GM12878 (cell line): ENCODE results near the gene ZNF101. TPM values are rescaled to one million over a fixed set of nuclear protein-coding genes. Genes with fewer than 3 reads are reported as not detected.

Experiments
- ATAC-seq: fragments of 200-7000 bp; cut with Tn5 transposase; 3 replicates; pipeline ENCODE4 v1.9.1; 2020; ENCODE audit warnings: mild to moderate bottlenecking, moderate library complexity
- BruUV-seq: library from RNA; stranded (reverse); fragments of 400-500 nt; replicated peaks from 2 replicates; lab custom pipeline; 2021; lab: Mats Ljungman, UMichigan
- CTCF ChIA-PET: fragments of 300-600 bp; sonication (Branson Sonifier 250); formaldehyde crosslinking; extraction: SDS; loops from one replicate; lab custom pipeline; 2021; ENCODE audit warnings: inconsistent platforms; lab: Yijun Ruan, JAX
- POLR2A ChIA-PET: fragments of 350-600 bp; formaldehyde crosslinking; extraction: SDS; loops from one replicate; lab custom pipeline; 2021; ENCODE audit warnings: inconsistent platforms; lab: Charles Lee
- RAD21 ChIA-PET: fragments of 300-600 bp; sonication (Branson Sonifier 250); formaldehyde crosslinking; loops from one replicate; lab custom pipeline; 2023; ENCODE audit warnings: antibody characterized with exemption; ENCODE audit not compliant: unreplicated experiment; lab: Charles Lee
- SMC1A ChIA-PET: fragments of 300-600 bp; sonication (Branson Sonifier 250); formaldehyde crosslinking; loops from one replicate; lab custom pipeline; 2023; ENCODE audit not compliant: unreplicated experiment, uncharacterized antibody; lab: Charles Lee
- DNase-seq: peaks from one replicate; pipeline ENCODE4 v3.0.0-alpha.2; 2011; ENCODE audit warnings: low read depth, low spot score
- FAIRE-seq: peaks from 3 replicates; lab custom pipeline; 2011; peaks lifted over from hg19 to GRCh38; lab: Jason Lieb, UNC
- H2AFZ ChIP-seq: 2 replicates; pipeline ENCODE4 v1.6.0; 2011; ENCODE audit warnings: low read depth, low read length, control low read depth; ENCODE audit not compliant: control insufficient read depth
- H3K27ac ChIP-seq: 2 replicates; pipeline ENCODE4 v1.5.1; 2011; ENCODE audit warnings: control low read depth; ENCODE audit not compliant: control insufficient read depth, insufficient read depth
- H3K27me3 ChIP-seq, 2 experiments: replicated peaks in 1 of 2; 2 replicates each; pipeline versions ENCODE4 v1.6.0 to v1.6.1; 2011; ENCODE audit warnings: low read length in 1 of 2; ENCODE audit not compliant: control insufficient read depth in 2 of 2, insufficient read depth in 2 of 2
- H3K36me3 ChIP-seq, 2 experiments: 2 replicates each; pipeline ENCODE4 v1.5.1; 2011; ENCODE audit warnings: low read length in 1 of 2; ENCODE audit not compliant: control insufficient read depth in 2 of 2, insufficient read depth in 2 of 2
- H3K4me1 ChIP-seq: 2 replicates; pipeline ENCODE4 v1.6.1; 2011; ENCODE audit warnings: mild to moderate bottlenecking, low read length, moderate library complexity, mixed read lengths; ENCODE audit not compliant: control insufficient read depth, insufficient read depth
- H3K4me2 ChIP-seq: 2 replicates; pipeline ENCODE4 v1.6.0; 2011; ENCODE audit warnings: control low read depth; ENCODE audit not compliant: control insufficient read depth, insufficient read depth
- H3K4me3 ChIP-seq: fragments of 200-600 bp; sonication (generic); 2 replicates; pipeline ENCODE4 v1.5.1; 2016
- H3K79me2 ChIP-seq: 2 replicates; pipeline ENCODE4 v1.6.0; 2011; ENCODE audit warnings: low read length; ENCODE audit not compliant: control insufficient read depth, insufficient read depth
- H3K9ac ChIP-seq: 2 replicates; pipeline ENCODE4 v1.8.0; 2011; ENCODE audit warnings: low read length, control low read depth, mixed read lengths; ENCODE audit not compliant: control insufficient read depth, insufficient read depth
- H3K9me3 ChIP-seq: replicated peaks from 3 replicates; pipeline ENCODE4 v1.5.1; 2011; ENCODE audit warnings: mild to moderate bottlenecking, low read length; ENCODE audit not compliant: control insufficient read depth, insufficient read depth
- H4K20me1 ChIP-seq: 2 replicates; pipeline ENCODE4 v1.6.0; 2011; ENCODE audit not compliant: control insufficient read depth, insufficient read depth
- BMI1 ChIP-seq: fragments of 450-650 bp; IDR thresholded peaks from 2 replicates; pipeline ENCODE4 v1.6.1; 2016; ENCODE audit warnings: mild to moderate bottlenecking, moderate library complexity, borderline replicate concordance
- CEBPB ChIP-seq, 2 experiments: fragments of 150-350 bp in 1 of 2; IDR thresholded peaks; 2 replicates each; pipeline ENCODE4 v1.6.1; 2012 to 2014; ENCODE audit warnings: low read depth in 2 of 2, low read length in 2 of 2, borderline replicate concordance in 1 of 2, inconsistent platforms in 1 of 2
- IKZF2 ChIP-seq, 2 experiments: fragments of 450-650 bp; IDR thresholded peaks; 2 replicates each; pipeline ENCODE4 v1.6.1; 2017; ENCODE audit warnings: mild to moderate bottlenecking in 2 of 2, moderate library complexity in 2 of 2
- NFYA ChIP-seq: IDR thresholded peaks from 2 replicates; pipeline ENCODE4 v1.6.1; 2011; ENCODE audit warnings: low read depth, mild to moderate bottlenecking, low read length, improper control_type of control experiment, borderline replicate concordance
- PML ChIP-seq: IDR thresholded peaks from 2 replicates; pipeline ENCODE4 v1.6.1; 2012; ENCODE audit warnings: low read length, inconsistent platforms
- RB1 ChIP-seq: fragments of 450-650 bp; formaldehyde crosslinking; IDR thresholded peaks from 2 replicates; pipeline ENCODE4 v1.6.1; 2017; ENCODE audit warnings: mild to moderate bottlenecking, borderline replicate concordance
- SMAD1 ChIP-seq: fragments of 450-650 bp; IDR thresholded peaks from 2 replicates; pipeline ENCODE4 v1.6.1; 2018; ENCODE audit warnings: mild to moderate bottlenecking, low read depth; ENCODE audit not compliant: partially characterized antibody
- SREBF1 ChIP-seq: IDR thresholded peaks from 2 replicates; pipeline ENCODE4 v1.6.1; 2012; ENCODE audit warnings: mild to moderate bottlenecking, low read length
- TAF1 ChIP-seq: IDR thresholded peaks from 2 replicates; pipeline ENCODE4 v1.6.1; 2011; ENCODE audit warnings: mild to moderate bottlenecking, low read depth, low read length, borderline replicate concordance
- WRNIP1 ChIP-seq: IDR thresholded peaks from 2 replicates; pipeline ENCODE4 v1.6.1; 2011; ENCODE audit warnings: low read depth, low read length, improper control_type of control experiment, borderline replicate concordance
- YY1 ChIP-seq: IDR thresholded peaks from 2 replicates; pipeline ENCODE4 v1.6.1; 2011; ENCODE audit warnings: low read depth, mild to moderate bottlenecking, low read length
- ZBTB33 ChIP-seq: fragments of 450-650 bp; IDR thresholded peaks from 2 replicates; pipeline ENCODE4 v1.6.1; 2017; ENCODE audit warnings: mild to moderate bottlenecking
- ZZZ3 ChIP-seq: IDR thresholded peaks from 2 replicates; pipeline ENCODE4 v1.6.1; 2011; ENCODE audit warnings: low read depth; ENCODE audit not compliant: control insufficient read depth, insufficient read length
- WGBS: methylation state at CpG from one replicate; pipeline ENCODE4 v1.1.6; 2016; ENCODE audit warnings: low lambda C conversion rate; ENCODE audit not compliant: insufficient replicate concordance, insufficient coverage; ENCODE audit errors: missing lambda C conversion rate; 5-methylcytosine and 5-hydroxymethylcytosine counted together
- in situ Hi-C: fragments of 300-500 bp; cut with MboI; formaldehyde crosslinking; loops from 9 replicates; pipeline ENCODE4 v1.14.3; 2018; ENCODE audit warnings: mixed read lengths
- intact Hi-C: fragments of 100-400 bp; cut with micrococcal nuclease; formaldehyde crosslinking; loops from one replicate; pipeline ENCODE4 v1.14.2; 2022; ENCODE audit not compliant: unreplicated experiment
- polyA plus RNA-seq, 11 experiments: library from polyadenylated mRNA; depleted of rRNA in 4 of 11; unstranded in 6 of 11; stranded (reverse) in 5 of 11; fragments of >200 nt; fragmentation: Nextera tagmentation in 4 of 11; fragmentation: Illumina TruSeq in 1 of 11; extraction: Ambion mirVana in 4 of 11; extraction: Trizol in 1 of 11; gene quantifications; 1 replicate in 1 of 11; 2 replicates in 10 of 11; pipeline versions ENCODE4 v1.2.1 to v1.2.3, GENCODE V29; 2011 to 2016; ENCODE audit warnings: inconsistent platforms in 2 of 11, missing spikeins in 2 of 11, low read depth in 1 of 11
- total RNA-seq, 4 experiments: library from RNA; depleted of rRNA in 3 of 4; stranded (reverse); fragments of >200 nt in 3 of 4; fragmentation: Illumina TruSeq in 1 of 4; extraction: Trizol in 1 of 4; gene quantifications; 2 replicates each; pipeline versions ENCODE4 v1.2.1 to v1.2.3, GENCODE V29; 2013 to 2021
- TF ChIP-seq, protein P1 (sequence below): fragments of 450-650 bp; IDR thresholded peaks from 2 replicates; pipeline ENCODE4 v1.6.1; 2017; ENCODE audit warnings: borderline replicate concordance

The ZNF101 gene
- total and polyA plus RNA-seq, 10 of the 15 experiments (the other 5 are each of a cell fraction or from before 2014, with no cell fraction given), result 15.2 to 40.5 (median 19.8) TPM

DNA sequence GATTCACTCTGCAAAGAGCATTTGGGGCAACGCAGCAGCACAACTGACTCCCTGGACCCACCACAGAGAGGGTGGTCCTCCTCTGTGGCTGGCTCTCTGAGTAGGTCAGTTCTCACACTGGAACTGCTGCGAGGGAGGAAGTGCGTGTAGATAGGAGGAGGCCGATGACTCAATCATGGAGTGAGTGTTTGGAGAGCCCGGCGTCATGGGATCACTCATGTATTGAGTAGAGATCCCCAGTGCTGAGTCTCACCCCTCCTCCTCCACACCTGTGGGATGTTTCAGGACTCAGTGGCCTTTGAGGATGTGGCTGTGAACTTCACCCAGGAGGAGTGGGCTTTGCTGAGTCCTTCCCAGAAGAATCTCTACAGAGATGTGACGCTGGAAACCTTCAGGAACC is 8.9 kb downstream of the ZNF101 start:
- 90% methylated on average over 7 of the region's 7 CpGs for WGBS
- POLR2A ChIA-PET, result no interaction called here

More for the DNA sequence above, 8.9 kb downstream of the ZNF101 start:
- Histone ChIP-seq H2AFZ (no peak overlapping the region), H3K27ac (no peak overlapping the region), H3K4me3 (no peak overlapping the region), H3K36me3 (peaks cover 12 to 48% of the 10 kb centered on the region in 2 experiments), H3K4me1 (no peaks in the 10 kb centered on the region), H3K9ac (no peak overlapping the region), H3K4me2 (no peak overlapping the region), H4K20me1 (no peaks in the 10 kb centered on the region), H3K9me3 (peaks cover 63% of the 10 kb centered on the region), H3K79me2 (peaks cover 3% of the 10 kb centered on the region), H3K27me3 (no peaks in the 10 kb centered on the region)
- ChIA-PET SMC1A (no interaction called here), RAD21 (no interaction called here), CTCF (no interaction called here)
- ATAC-seq, result no peak
- BruUV-seq, result no TSS peak
- in situ Hi-C loops (no loop called here), intact Hi-C loops (no loop called here)
- DNase-seq, result no peak
- no peak for FAIRE-seq
- TF ChIP-seq ZZZ3, result no peak
- no peak for TF ChIP-seq SREBF1
- no peak for TF ChIP-seq NFYA
- TF ChIP-seq CEBPB (IDR thresholded peaks at IDR 0.05; ENCODE audit: borderline replicate concordance in 1 of 2, low read depth in 2 of 2, low read length in 2 of 2), result no peak
- TF ChIP-seq BMI1, result no peak
- TF ChIP-seq RB1, result no peak
- no peak for TF ChIP-seq SMAD1
- no peak for TF ChIP-seq TAF1
- TF ChIP-seq PML, result no peak
- TF ChIP-seq, protein P1, sequence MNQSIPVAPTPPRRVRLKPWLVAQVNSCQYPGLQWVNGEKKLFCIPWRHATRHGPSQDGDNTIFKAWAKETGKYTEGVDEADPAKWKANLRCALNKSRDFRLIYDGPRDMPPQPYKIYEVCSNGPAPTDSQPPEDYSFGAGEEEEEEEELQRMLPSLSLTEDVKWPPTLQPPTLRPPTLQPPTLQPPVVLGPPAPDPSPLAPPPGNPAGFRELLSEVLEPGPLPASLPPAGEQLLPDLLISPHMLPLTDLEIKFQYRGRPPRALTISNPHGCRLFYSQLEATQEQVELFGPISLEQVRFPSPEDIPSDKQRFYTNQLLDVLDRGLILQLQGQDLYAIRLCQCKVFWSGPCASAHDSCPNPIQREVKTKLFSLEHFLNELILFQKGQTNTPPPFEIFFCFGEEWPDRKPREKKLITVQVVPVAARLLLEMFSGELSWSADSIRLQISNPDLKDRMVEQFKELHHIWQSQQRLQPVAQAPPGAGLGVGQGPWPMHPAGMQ, result no peak
- TF ChIP-seq YY1, result no peak
- no peak for TF ChIP-seq WRNIP1
- no peak for TF ChIP-seq ZBTB33
- no peak for TF ChIP-seq IKZF2 (IDR thresholded peaks at IDR 0.05)
